ENCODE data around the gene PPDPF.

- TF ChIP-seq, protein P1, sequence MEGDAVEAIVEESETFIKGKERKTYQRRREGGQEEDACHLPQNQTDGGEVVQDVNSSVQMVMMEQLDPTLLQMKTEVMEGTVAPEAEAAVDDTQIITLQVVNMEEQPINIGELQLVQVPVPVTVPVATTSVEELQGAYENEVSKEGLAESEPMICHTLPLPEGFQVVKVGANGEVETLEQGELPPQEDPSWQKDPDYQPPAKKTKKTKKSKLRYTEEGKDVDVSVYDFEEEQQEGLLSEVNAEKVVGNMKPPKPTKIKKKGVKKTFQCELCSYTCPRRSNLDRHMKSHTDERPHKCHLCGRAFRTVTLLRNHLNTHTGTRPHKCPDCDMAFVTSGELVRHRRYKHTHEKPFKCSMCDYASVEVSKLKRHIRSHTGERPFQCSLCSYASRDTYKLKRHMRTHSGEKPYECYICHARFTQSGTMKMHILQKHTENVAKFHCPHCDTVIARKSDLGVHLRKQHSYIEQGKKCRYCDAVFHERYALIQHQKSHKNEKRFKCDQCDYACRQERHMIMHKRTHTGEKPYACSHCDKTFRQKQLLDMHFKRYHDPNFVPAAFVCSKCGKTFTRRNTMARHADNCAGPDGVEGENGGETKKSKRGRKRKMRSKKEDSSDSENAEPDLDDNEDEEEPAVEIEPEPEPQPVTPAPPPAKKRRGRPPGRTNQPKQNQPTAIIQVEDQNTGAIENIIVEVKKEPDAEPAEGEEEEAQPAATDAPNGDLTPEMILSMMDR (conservative IDR thresholded peaks at IDR 0.05 in 1 of 2, IDR thresholded peaks at IDR 0.05 in 1 of 2; ENCODE audit: low read depth in 1 of 2, low read length in 2 of 2): no peak
- TF ChIP-seq EZH2 (IDR thresholded peaks at IDR 0.05; ENCODE audit: low read length, missing control alignments): no peak
Measured at GRCh38 chr20:63487781-63488241, 32.8 kb upstream of the PPDPF start.
